Esophagus squamous epithelium (tissue), 4 donors: ENCODE measurements around the gene UBAP2L.

Source experiments
- CTCF ChIP-seq, 6 experiments: fragments of 450-650 bp in 4 of 6; fragments of 200-600 bp in 2 of 6; sonication (generic) in 2 of 6; IDR thresholded peaks; one replicate each; pipeline ENCODE4 v1.5.1; 2016 to 2019; ENCODE audit warnings: antibody characterized with exemption in 6 of 6, mild to moderate bottlenecking in 4 of 6, moderate library complexity in 4 of 6
- POLR2A ChIP-seq, 4 donors: fragments of 450-650 bp; IDR thresholded peaks; one replicate each; pipeline ENCODE4 v1.6.1; 2017; ENCODE audit warnings: antibody characterized with exemption in 4 of 4, mild to moderate bottlenecking in 4 of 4, moderate library complexity in 3 of 4

- TF ChIP-seq CTCF (IDR thresholded peaks at IDR 0.05) (no peak), POLR2A (IDR thresholded peaks at IDR 0.05) (no peak)
Measured at GRCh38 chr1:154212083-154212482, 8.7 kb upstream of the UBAP2L start.
